Fibroblast of skin of right biceps (primary cell): ENCODE results near the gene MYO1B.

Source experiments
- DNase-seq: peaks from one replicate; pipeline ENCODE4 v3.0.0-alpha.2; 2013

The MYO1B gene

DNA sequence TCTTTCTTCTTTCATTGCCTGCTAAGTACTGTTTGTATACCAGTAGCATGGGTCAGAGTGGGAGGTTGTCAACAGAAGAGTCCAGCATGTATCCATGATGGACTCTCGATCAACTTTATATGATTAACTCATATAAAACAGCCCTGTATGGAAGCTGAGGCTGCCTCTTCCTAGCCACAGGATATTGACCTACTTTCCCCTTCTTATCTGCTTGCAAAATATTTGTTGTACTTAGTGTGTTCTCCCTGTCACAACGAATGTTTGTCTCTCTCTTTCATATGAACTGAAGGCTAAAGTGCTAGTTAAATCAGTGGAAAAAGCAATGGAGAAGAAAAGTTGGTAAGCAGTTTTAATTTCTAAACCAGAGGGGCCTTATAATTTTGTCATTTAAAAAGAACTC lies 17.8 kb downstream of the MYO1B start:
- DNase-seq: no peak

DNA sequence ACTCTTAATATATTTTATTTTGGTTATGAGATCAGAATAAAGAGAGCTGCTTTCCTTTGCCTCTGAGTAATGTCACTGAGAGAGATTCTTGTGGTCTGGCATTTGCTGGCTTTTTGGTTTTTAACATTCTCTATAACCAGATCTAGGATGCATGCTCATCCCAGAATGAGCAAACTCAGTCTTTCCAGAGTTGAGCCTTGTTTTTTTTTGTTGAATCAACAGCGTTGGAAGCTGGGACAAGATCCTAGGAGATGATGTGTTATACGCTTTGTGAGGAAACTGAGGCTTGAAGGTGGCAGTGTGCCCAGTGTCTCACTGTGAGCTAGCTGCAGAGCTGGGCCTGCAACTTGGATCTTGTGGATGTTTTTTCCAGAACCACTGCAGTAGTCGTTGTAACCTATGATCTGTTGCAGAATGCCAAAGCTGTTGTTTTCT lies 19.5 kb downstream of the MYO1B start:
- DNase-seq: peak; percentile 96

DNA sequence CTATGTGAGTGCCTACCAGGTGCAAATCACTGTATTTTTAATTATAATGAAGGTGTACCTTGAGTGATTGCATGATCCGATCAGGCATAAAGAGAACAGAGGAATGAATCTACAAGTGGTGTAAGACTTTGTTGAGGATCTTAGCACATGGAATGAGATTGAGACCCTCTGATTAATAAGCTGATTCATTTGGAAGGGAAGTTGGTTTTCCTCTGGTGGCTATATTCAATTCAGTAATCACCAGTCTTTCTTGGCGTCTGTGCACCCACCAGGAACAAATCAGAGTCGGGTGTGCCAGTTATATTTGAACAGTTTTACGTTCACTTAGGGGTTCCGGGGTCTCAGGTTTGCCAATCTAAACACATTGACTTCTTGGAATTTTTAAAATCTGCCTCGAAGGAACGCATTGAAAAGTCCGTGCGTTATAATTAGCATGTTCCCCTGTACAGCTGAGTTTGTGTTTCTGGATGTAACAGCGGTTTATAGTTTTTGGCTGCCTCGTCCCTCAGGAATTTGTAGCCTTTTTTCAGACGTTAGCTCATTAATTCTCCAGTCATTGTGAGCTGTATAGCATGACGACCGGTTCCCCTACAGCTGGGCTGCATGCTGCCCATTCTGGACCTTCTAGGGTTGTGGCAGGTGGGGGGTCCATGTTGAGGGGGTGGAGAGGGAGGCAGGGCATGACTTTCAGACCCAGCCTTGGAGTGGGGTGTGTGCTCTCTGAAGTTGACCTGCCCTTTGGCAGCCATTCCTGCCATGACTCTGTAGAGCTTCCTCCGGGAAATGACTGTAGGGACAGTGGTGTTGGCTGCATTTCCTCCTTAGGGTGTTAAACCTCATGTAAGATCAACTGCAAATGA lies 20.3 kb downstream of the MYO1B start:
- peak; percentile 87 for DNase-seq

DNA sequence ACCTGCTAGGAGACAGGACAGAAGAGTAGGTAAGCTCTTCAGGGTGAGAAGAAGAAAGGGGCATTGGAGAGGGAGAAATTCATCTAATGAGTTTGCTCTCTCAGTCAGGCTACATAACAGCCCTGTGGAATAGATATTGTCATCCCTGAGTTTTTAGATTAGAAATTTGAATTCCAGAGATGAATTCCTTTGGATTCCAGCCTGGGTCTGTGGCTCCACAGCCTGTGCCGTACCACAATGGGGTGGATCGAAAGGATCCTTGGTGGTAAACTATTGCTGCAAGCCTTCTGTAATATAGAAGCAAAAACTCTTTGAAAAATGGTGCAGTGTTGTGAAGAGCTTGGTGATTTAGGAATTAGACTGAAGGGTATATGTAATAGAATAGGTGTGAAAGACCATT lies 21.0 kb downstream of the MYO1B start:
- peak; percentile 43 for DNase-seq

DNA sequence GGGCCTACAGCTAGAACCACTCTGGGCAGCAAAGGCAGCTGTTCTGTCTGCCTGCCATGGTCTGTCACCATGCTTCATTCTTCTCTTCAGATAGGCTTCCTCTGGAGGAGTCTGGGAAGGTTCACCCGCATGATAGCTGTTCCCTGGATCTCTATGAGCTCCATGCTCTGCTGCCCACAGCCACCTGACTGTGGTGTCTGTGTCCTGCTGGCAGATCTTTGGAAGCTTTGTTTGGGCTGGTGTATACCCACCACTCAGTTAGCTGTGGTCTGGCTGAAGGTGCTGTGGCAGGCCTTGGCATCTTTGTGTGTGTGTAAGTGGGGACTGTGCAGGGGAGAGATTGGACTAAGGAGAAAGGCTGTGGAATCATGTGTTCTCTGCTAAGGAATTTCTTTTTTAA lies 23.4 kb downstream of the MYO1B start:
- DNase-seq: no peak

DNA sequence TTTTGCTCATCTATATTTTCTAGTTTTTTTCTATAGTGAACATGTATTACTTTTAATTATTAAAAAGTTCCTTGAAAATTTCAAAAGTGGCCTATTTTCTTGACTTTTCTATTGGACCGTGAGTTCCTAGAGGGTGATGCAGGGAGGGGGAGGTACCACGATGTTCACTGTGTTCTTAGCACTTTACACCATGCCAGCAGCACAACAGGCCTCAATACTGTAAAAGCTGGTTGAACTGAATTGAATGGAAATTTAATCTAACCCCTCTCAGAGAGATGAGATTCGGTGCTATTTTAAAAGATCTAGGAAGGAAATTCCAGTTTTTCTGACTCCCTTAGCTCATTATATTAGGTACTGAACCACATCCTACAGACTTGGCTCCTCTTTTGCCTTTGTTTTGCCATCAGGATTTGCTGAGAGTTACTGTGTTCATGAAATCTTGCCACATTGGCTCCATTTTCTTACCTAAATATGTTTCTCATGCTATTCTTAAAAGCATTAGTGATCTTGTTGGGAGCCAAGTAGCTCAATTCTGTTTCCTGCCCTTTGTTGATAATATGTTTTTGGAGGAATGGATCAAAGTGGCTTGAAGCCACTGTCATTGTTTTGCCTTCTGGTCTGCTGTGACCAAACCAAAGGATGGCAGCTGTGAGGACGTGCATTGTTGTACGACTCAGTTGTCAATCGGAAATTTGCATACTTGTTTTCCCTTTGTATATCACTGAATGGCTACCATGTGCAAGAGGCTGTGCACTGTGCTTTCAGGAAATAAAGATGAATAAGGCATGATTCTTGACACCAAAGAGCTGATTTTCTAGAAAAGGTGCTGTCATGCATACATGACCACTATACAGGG lies 25.3 kb downstream of the MYO1B start:
- DNase-seq: no peak

DNA sequence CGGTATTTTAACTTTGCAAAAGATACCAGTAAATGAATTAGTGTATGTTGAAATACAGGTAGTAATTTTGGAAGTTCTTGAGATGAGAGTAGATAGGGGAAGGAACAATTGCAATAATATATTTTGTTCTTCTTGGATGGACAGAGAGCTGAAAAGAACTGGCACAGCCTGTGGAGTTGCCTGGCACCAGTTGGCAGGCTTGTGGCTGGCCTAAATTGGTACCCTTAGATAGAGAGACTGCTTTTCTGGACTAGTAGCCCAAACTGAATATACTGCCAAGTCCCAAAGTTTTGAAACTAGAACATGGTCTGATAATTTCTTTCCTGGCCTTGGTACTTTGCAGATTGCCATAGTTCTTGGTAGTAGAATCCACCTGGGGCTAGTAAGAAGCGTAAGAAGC lies 26.9 kb downstream of the MYO1B start:
- DNase-seq: no peak

DNA sequence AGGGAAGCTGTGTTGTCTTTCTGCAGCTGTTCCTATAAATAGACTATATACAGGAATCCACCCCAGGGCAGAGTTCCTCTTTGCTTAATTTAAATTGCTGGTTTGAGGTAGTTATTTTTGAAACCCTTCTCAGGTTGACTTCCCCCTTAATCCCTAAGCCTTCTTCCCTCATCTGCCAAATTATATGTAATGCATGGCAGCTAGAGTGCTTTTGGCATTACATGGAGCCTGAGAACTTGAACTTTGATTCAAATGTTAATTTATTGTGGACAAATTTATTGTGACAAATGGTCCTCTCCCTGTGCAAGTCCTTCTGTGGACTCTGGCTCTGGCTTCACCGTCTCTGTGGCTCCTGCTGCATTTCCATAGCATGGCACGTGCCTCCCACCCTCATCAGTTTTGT lies 29.2 kb downstream of the MYO1B start:
- DNase-seq: no peak

DNA sequence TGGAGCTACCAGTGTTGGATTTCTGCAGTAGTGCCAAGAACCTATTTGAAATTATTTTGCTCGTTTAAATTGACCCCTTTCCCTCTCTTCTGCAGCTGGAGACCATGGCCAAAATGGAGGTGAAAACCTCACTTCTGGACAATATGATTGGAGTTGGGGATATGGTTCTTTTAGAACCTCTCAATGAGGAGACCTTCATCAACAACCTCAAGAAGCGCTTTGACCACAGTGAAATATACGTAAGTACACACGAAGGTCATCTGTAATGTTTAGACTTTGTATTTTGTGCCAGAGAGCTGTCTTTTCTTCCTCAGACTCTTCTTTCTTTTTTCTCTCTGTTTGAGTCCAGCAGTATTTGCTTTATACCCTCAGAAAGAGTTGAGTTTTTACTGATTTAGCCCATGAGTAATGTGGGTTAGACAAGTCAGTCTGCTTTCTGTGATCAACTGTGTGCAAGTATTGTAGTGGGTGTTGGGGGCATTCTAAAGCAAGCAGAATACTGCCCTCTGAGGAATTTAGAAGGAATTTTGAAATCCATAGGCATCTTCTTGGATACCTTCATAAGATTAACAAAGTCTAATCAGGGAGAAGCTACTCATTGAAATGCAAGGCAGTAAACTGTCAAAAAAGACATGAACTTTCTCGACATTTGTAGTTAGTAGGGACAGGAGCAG lies 31.7 kb downstream of the MYO1B start:
- peak; percentile 40 for DNase-seq

DNA sequence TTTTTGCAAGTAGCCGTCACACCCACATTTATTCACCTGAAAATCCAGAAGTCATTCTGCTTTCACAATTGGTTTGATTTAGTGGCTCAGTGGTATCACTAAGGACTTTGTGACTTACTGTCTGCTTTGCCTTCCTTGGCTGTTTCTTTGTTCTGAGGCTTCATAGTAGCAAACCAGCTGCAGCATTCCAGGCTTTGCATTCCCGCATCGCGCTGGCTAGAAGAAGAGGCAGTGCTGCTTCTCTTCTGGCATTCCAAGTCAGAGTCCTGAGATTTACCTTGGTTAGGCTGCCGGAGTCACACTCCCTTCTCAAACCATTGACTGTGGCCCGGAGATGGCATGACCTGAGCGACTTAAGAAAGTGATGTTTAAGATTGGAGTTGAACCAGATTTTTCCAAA lies 35.1 kb downstream of the MYO1B start:
- no peak for DNase-seq

DNA sequence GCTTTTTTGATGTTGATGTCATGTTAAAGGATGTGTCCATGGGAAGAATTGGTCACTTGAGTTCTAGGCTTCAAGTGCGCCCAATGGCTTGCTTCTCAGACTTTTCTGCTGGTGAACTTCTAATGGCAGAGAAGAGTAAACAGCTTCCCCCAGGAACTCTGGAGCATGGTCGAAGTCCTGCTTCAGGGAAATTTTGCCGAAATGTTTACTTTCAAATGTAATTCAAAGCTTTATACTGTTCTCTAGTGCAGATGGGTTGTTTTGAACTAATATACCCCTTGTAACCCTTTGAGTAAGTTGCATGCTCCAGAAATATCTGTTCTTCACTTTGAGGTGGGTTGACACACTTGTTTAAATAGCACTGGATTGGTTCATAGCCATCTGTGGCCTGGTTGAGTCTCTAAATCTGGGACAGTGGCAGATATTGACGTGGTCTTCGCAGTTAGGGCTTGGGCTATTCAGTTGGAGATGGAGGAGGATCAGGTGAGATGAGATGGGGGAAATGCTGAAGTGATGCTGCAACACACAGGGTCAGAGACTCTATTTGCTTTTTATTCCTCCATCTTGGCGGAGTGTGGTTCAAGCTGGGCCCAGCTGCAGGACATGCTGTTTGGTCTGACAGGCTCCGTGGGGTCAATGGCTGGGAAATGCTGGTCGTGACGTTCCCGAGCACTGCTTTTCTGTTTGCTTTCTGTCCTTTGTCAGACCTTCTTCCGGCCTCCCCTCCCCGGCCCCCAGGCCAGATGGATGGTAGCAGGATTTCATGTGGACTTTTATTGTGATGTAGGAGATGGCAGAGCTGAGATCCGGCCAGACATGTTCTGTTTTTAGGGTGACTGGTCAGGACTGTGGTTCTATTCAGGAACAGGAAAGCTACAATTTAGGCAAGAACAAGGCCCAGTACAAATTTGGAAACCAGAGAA lies 35.9 kb downstream of the MYO1B start:
- no peak for DNase-seq

DNA sequence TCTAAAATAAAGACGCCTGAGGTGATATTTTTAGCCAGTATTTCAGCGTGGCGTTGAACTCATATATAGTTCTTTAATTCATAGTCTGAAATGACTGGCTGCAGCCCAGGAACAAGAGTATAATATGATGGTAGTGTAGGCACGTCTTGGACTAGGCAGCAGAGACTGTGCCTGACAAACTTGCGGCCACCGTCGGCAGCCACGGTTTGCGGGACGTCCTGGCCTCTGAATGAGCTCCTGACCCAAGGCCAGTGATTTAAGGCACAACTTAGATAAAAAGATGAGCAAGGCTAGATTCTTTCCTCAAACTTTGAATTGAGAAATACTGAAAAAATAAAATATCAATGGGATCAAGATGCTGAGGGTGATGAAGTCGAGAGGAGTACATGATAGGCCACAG lies 40.0 kb downstream of the MYO1B start:
- DNase-seq: no peak

DNA sequence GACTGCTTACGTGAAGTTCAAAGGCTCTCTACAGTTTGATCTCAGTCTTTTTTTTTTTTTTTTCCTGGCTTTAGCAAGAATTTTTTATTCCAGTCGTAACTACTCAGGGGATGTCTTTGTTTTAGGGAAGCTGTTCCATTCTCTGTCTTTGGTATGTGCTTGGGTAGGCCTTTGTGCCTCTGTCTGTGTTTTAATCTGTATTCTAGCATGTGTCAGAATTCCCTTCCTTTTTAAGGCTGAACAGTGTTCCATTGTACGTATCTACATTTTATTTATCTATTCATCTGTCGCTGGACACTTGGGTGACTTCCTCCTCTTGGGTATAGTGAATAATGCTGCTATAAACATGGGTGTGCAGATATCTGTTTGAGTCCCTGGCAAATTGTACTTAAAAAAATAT lies 42.6 kb downstream of the MYO1B start:
- no peak for DNase-seq

DNA sequence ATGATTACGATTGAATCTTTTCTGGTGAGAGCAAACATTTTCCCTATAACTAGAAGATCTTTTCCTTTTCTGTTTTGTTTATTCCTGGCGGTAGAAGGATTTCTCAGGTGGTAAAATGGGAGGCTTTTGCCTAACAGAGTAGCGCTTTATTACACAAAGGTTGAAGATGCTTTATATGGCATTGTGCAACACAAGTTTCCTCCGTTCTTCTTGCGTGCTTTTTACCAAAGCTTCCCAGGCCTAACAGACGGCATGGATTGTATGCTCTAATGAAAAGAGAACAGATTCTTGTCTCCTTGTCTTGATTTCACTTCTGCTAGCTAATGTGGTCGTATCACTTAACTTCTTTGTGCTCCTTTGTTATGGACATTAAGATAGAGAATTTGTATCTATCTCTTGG lies 43.8 kb downstream of the MYO1B start:
- no peak for DNase-seq

DNA sequence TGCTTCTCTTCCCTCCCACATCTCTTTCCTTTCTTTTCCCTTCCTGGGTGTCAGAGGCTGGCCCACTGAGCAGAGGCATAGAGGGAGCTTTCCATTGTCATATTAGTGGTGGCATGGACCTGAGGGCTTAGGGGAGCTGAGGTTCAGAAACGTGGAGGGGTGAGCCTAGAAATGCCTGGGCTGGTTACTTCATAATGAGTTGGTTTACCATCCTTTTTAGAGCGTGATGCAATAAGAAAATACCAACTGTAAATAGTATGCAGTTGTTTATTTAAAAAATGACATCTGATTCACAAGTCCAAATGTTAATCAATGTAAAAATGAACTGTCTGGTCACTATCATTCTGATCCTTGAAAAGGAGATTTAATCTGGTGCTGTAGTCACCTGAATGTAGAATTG lies 46.3 kb downstream of the MYO1B start:
- no peak for DNase-seq

DNA sequence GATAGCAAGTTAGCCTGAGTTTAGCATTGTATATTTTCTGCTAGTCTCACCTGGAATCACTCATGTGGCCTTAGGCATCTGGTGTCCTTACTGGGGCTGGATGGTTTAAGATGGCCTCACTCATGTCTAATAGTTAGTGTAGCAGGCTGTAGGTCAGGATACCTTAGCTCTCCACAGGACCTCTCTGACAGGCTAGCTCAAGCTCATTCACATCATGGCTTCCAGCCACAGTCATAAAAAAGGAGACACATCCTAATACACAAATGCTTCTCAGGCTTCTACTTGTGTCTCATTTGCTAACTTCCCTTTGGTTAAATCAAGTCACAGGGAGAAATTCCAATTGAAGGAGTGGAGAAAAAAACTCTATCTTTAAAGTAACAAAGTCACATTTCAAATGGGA lies 47.7 kb downstream of the MYO1B start:
- DNase-seq: no peak

DNA sequence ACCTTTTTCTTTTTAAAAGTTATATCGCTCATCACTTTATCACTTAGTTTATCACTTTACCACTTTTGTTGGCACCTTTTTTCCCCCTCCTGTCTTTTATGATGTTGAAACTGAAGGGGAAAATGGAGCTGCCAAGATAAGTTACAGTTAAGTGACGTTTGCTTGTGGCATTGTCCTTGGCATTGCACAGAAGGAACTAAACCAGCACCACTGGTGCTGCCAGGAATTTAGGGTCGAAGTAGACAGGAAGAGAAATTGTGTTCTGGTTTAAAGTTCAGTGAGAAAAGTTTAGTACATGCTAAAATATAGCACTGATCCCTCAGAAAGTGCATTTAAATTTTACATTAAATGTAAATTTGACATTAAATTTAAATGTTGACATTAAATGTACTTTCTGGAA lies 49.9 kb downstream of the MYO1B start:
- DNase-seq: no peak

DNA sequence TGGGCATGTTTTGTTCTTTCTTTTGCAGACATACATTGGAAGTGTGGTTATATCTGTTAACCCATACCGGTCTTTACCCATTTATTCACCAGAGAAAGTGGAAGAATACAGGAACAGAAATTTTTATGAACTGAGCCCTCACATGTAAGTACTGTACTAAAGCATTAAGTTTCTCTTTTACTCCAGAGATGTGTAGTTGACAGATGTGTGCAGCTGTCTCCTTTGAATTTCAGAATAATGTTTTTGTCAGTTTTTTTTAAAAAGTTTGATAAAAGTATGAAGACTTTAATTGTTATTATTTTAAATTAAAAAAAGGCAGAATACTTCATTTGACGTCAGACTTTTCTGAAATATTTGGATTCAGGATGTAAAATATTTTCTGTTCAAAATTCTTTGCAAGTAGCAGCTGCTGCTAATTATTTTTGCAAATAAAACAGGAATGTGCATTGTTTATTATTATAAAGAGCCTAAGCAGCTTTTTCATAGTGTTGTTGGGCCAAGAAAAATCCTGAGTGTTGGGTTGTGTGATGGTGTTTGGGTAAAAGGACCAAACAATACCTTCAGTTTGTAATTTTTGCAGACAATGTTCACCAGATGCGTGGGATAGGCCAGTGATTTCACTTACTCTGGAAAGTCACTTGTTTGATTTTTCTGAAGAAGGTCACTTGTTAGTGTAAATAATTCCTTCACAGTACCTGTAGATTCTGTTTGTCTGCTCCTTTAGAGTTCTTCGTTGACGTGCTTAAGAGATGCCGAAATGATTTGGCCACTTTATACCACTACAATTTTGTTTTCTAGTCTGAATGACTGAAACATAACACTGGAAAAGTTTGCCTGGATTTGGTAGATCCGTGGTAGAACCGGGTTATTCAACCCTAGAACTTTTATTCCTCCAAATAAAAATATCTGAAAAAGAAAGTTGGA lies 51.1 kb downstream of the MYO1B start:
- no peak for DNase-seq

DNA sequence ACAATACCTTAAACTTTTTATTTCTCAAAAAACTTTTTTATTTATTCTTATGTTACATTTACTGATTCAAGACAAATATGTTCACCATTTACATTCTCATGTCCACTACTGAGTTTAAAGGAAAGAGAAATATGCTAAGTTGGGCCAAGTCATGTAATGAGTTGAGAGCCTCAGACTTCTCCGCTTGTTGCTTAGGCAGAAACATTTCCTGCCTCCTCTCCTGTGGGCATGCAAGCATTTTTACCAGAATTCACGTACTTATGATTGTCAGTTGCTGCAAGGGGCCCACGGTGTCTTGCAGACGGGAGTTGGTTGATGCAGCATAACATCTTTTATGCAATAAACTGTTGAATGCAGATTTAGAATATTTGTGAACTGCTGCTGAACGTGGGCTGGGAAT lies 51.8 kb downstream of the MYO1B start:
- no peak for DNase-seq

DNA sequence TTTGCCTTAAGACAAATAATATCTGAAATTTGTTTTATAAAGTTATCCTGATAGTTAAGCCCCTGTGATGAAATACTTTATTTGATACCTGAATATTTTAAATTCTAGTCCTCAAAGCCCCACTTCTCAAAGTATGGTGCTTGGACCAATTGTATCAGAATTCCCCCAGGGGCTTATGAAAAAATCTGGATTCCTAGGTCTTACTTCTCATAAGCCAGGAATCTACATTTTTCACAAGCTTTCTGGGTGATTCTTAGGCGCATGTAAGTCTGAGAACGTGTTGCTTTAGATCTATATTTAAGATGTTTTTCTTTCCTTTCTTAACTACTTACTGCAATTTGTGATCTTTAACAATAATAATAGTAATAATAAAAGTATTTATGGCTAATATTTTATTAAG lies 53.1 kb downstream of the MYO1B start:
- DNase-seq: no peak

DNA sequence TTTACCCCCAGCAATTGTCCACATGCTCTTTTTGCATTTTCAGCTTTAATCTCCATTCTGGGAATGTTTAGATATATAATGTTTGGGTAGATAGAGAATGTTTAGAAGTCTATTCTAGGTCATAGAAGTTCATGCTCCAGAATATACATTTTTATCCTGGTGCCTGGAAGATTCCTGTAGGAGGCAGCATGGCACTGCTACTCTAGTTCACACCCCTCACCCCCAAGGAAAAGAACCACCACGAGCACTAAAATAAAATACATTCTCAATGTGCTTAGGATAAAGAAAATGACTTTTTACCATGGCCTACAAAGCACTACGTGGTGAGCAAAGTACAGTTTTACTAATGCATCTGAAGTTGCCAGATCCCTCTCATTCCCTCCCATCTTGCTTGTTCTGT lies 53.8 kb downstream of the MYO1B start:
- DNase-seq: no peak
